Right lobe of liver (tissue), 4 donors: ENCODE data around the gene ACOX3.

Source experiments
- CTCF ChIP-seq, 4 donors: fragments of 200-600 bp in 3 of 4; fragments of 450-650 bp in 1 of 4; IDR thresholded peaks; one replicate each; pipeline versions ENCODE4 v1.5.1 to v1.8.0; 2016 to 2022; ENCODE audit warnings: antibody characterized with exemption in 4 of 4, mild to moderate bottlenecking in 2 of 4
- POLR2A ChIP-seq: fragments of 450-650 bp; IDR thresholded peaks from one replicate; pipeline ENCODE4 v1.6.1; 2017; ENCODE audit warnings: antibody characterized with exemption, mild to moderate bottlenecking
- donor health status: DM: no; HTN: no; CAD: no.
- donor health status: DM: no; HTN: no; CAD: no.
- donor health status: DM: no; HTN: yes; CAD: no.

- TF ChIP-seq CTCF (IDR thresholded peaks at IDR 0.05), result no peak
- TF ChIP-seq POLR2A, result no peak
Observed at GRCh38 chr4:8377103-8378075, 63.1 kb downstream of the ACOX3 start.
